ENCODE results near the gene TAS2R60.

GRCh38 chr7:143454091-143454680 is 10.9 kb downstream of the TAS2R60 start:
- no peak for TF ChIP-seq POLR2A (IDR thresholded peaks at IDR 0.05)
- TF ChIP-seq, protein P1, sequence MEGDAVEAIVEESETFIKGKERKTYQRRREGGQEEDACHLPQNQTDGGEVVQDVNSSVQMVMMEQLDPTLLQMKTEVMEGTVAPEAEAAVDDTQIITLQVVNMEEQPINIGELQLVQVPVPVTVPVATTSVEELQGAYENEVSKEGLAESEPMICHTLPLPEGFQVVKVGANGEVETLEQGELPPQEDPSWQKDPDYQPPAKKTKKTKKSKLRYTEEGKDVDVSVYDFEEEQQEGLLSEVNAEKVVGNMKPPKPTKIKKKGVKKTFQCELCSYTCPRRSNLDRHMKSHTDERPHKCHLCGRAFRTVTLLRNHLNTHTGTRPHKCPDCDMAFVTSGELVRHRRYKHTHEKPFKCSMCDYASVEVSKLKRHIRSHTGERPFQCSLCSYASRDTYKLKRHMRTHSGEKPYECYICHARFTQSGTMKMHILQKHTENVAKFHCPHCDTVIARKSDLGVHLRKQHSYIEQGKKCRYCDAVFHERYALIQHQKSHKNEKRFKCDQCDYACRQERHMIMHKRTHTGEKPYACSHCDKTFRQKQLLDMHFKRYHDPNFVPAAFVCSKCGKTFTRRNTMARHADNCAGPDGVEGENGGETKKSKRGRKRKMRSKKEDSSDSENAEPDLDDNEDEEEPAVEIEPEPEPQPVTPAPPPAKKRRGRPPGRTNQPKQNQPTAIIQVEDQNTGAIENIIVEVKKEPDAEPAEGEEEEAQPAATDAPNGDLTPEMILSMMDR (IDR thresholded peaks at IDR 0.05): no peak
